Measurements from ENCODE around the gene KCTD13. TPM values are rescaled to one million over a fixed set of nuclear protein-coding genes. Genes with fewer than 3 reads are reported as not detected.

KCTD13 gene
- total and polyA plus RNA-seq, 7 donors: 5.4 to 26.1 (median 14.6) TPM

DNA sequence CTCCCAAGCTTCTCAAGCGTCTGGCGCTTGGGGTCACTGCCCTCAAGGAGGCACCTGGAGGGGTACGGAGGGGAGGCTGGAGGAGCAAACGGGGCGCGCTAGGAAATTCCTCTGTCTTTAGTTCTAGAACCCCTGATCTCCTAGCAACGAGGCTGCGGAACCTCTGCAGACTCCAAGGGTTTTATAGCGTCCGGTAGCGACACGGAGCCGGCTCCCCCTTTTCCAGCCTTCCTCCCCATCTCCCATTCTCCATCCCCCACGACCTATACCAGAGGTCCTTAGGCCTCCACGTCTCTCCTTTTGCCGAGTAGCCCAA, 62.4 kb downstream of the KCTD13 start:
- Histone ChIP-seq H3K27ac (peak overlapping the region; percentile 90 to 94 (median 92)), H3K9me3 (no peaks in the 10 kb centered on the region), H3K36me3 (peaks cover 4 to 29% (median 24%) of the 10 kb centered on the region in 4 donors), H3K4me1 (peaks cover 0 to 23% (median 21%) of the 10 kb centered on the region in 4 donors), H3K4me3 (peak overlapping the region in 3 of 4 donors; percentile 94 to 98 (median 96)), H3K27me3 (no peaks in the 10 kb centered on the region)
- no peak for DNase-seq
- 33 to 37% methylated on average over 16 of the region's 16 CpGs for WGBS, 2 donors
- intact Hi-C loops (cut with DNase I): no loop called here
- TF ChIP-seq EP300 (IDR thresholded peaks at IDR 0.05) (no peak), POLR2A (IDR thresholded peaks at IDR 0.05) (no peak), POLR2AphosphoS5 (IDR thresholded peaks at IDR 0.05) (no peak)
- TF ChIP-seq, protein P1, sequence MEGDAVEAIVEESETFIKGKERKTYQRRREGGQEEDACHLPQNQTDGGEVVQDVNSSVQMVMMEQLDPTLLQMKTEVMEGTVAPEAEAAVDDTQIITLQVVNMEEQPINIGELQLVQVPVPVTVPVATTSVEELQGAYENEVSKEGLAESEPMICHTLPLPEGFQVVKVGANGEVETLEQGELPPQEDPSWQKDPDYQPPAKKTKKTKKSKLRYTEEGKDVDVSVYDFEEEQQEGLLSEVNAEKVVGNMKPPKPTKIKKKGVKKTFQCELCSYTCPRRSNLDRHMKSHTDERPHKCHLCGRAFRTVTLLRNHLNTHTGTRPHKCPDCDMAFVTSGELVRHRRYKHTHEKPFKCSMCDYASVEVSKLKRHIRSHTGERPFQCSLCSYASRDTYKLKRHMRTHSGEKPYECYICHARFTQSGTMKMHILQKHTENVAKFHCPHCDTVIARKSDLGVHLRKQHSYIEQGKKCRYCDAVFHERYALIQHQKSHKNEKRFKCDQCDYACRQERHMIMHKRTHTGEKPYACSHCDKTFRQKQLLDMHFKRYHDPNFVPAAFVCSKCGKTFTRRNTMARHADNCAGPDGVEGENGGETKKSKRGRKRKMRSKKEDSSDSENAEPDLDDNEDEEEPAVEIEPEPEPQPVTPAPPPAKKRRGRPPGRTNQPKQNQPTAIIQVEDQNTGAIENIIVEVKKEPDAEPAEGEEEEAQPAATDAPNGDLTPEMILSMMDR (IDR thresholded peaks at IDR 0.05): no peak

DNA sequence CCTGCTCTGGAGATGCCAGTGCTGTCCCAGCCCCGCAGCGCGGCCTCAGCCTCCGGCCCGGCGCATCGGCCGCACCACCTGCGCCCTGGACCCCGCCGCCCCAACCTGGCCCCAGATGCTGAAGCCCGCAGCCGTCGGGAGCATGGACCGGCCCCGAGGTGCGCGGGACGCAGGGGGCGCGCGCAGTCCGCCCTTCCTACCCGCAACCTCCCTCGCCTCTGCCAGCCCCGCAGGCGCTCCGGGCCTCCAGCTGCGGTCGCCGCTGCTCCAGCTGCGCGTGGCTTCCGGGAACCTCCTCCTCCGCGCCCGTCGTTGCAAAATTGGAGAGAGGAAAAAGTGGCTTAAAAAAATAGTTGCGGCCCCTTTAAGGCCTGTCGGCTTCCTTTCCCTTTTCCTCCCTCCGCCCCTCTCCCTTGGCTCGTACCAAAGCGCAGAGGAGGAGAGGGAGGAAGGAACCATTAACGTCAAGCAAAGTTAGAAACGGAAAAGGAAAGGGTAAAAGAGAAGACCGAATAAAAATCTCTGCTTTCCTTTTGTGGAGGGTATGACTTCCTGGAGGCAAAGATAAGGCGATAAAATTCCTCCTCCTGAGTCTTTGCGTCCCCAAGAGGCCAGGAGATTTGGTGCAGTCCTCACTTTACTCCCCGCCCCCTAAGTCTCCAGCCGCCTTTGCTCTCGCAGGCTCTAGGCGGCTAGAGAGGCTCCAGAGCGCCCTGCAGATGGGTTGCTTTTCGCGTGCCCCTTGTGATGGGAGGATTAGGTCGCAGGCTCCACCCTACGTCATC, 63.0 kb downstream of the KCTD13 start, which contains the start of gene CDIPT:
Gene CDIPT, minus strand, starts transcription at position 343 of the 785 bp plus-strand sequence. CDS start 369 bp downstream, outside the sequence.
- peak; percentile 97 for DNase-seq
- Histone ChIP-seq H3K4me1 (peaks cover 0 to 23% (median 21%) of the 10 kb centered on the region in 4 donors), H3K4me3 (peak within 1 kb of the TSS; percentile 90 to 98 (median 95)), H3K9me3 (no peaks in the 10 kb centered on the region), H3K27ac (peak within 1 kb of the TSS; percentile 90 to 94 (median 92)), H3K36me3 (peaks cover 7 to 34% (median 24%) of the 10 kb centered on the region in 4 donors), H3K27me3 (no peaks in the 10 kb centered on the region)
- intact Hi-C loops (cut with DNase I): no loop called here
- TF ChIP-seq, protein P1 (IDR thresholded peaks at IDR 0.05): peak; percentile 42 to 84 (median 52)
- TF ChIP-seq POLR2AphosphoS5 (IDR thresholded peaks at IDR 0.05) (peak; percentile 23 to 64 (median 52)), POLR2A (IDR thresholded peaks at IDR 0.05) (no peak)
- 0 to 1% methylated on average over 57 of the region's 57 CpGs for WGBS, 2 donors

DNA sequence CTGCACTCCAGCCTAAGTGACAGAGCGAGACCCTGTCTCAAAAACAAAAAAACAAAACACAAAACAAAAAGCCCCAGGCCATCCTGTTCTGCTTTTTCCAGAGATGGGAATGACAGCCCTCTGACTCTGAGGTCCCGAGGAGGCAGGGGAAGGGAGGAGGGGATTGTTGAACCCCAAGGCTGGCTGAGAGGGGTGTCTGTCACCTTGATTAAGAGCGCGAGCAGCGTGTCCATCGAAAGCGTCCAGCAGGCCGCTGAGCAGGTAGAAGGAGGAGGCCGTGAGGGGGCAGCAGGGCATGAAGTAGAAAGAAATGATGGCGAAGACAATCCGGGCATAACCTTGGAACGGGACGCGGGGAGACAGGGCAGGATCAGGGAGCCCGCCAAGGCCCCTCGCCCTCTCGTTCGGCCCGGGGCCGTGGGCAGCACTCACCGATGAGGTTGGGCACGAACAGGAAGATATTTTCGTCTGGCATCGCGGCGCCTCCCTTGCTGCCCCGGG, 63.6 kb downstream of the KCTD13 start:
- Histone ChIP-seq H3K9me3 (no peaks in the 10 kb centered on the region), H3K27me3 (no peaks in the 10 kb centered on the region), H3K4me3 (peak overlapping the region; percentile 90 to 98 (median 95)), H3K36me3 (peaks cover 7 to 34% (median 24%) of the 10 kb centered on the region in 4 donors), H3K4me1 (peaks cover 0 to 29% (median 21%) of the 10 kb centered on the region in 4 donors), H3K27ac (peak overlapping the region; percentile 90 to 94 (median 92))
- TF ChIP-seq POLR2AphosphoS5 (IDR thresholded peaks at IDR 0.05) (no peak), EP300 (IDR thresholded peaks at IDR 0.05) (no peak), POLR2A (IDR thresholded peaks at IDR 0.05) (no peak)
- TF ChIP-seq, protein P1 (IDR thresholded peaks at IDR 0.05): no peak
- DNase-seq: no peak
- intact Hi-C loops (cut with DNase I): no loop called here
- 2% methylated on average over 27 of the region's 27 CpGs for WGBS, 2 donors

DNA sequence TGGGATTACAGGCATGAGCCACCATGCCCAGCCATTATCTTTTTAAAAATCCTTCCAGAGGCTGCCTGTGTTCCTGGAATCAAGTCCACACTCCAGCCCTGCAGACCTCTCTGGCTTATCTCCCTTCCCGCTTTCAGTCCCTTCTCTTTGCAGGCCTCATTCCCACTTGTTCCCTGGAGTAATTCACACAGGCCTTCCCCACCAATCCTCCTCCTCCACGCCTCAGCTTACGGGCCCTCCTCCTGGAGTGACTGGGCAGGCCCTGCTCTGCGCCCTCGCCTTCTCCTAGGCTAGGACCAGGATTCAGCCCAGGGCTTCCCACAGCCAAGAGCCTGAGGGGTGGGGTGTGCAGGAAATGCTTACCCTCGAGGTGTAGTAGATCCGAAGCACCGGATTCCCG, 65.8 kb downstream of the KCTD13 start:
- H3K36me3 ChIP-seq: peaks cover 7 to 34% (median 24%) of the 10 kb centered on the region in 4 donors
- TF ChIP-seq, protein P1 (IDR thresholded peaks at IDR 0.05): no peak
- TF ChIP-seq POLR2A (IDR thresholded peaks at IDR 0.05) (no peak), POLR2AphosphoS5 (IDR thresholded peaks at IDR 0.05) (no peak), EP300 (IDR thresholded peaks at IDR 0.05) (no peak)
- no peaks in the 10 kb centered on the region for H3K9me3 ChIP-seq
- H3K4me3 ChIP-seq: no peak overlapping the region
- DNase-seq: no peak
- H3K4me1 ChIP-seq: peaks cover 0 to 41% (median 27%) of the 10 kb centered on the region in 4 donors
- H3K27me3 ChIP-seq: no peaks in the 10 kb centered on the region
- intact Hi-C loops (cut with DNase I): no loop called here
- 94 to 95% methylated on average over 9 of the region's 9 CpGs for WGBS, 2 donors
- H3K27ac ChIP-seq: no peak overlapping the region
